ENCODE results near the gene SORL1.
"Not testable (repeated sequence)": the region's sequence is repeated elsewhere in the genome, so short reads cannot be mapped to it uniquely, and the experiment has no call there.

SORL1 gene

GRCh38 chr11:121563003-121563402 lies 110.9 kb downstream of the SORL1 start:
- no peak for TF ChIP-seq CTCF (IDR thresholded peaks at IDR 0.05; ENCODE audit: low read depth, low read length)
- no peak for TF ChIP-seq MYC (IDR thresholded peaks at IDR 0.05; ENCODE audit: low read depth, low read length)
- TF ChIP-seq MAX (IDR thresholded peaks at IDR 0.05; ENCODE audit: low read depth, low read length) = no peak
- TF ChIP-seq POLR2A (IDR thresholded peaks at IDR 0.05; ENCODE audit: extremely low read depth, insufficient read length) = no peak
- no peak for DNase-seq (ENCODE audit: low read depth)
- no peak overlapping the region for H3K4me3 ChIP-seq (ENCODE audit: low read depth, low read length)

- TF ChIP-seq MAX (IDR thresholded peaks at IDR 0.05; ENCODE audit: low read depth, low read length) (no peak), MYC (IDR thresholded peaks at IDR 0.05; ENCODE audit: low read depth, low read length) (no peak), POLR2A (IDR thresholded peaks at IDR 0.05; ENCODE audit: extremely low read depth, insufficient read length) (no peak), CTCF (IDR thresholded peaks at IDR 0.05; ENCODE audit: low read depth, low read length) (no peak)
- no peak for DNase-seq (ENCODE audit: low read depth)
- H3K4me3 ChIP-seq (ENCODE audit: low read depth, low read length) = no peak overlapping the region
Observed at GRCh38 chr11:121563900-121564822, 112.0 kb downstream of the SORL1 start.

GRCh38 chr11:121564948-121565684 lies 113.0 kb downstream of the SORL1 start:
- TF ChIP-seq MAX (IDR thresholded peaks at IDR 0.05; ENCODE audit: low read depth, low read length) = no peak
- TF ChIP-seq POLR2A (IDR thresholded peaks at IDR 0.05; ENCODE audit: extremely low read depth, insufficient read length) = no peak
- TF ChIP-seq MYC (IDR thresholded peaks at IDR 0.05; ENCODE audit: low read depth, low read length) = no peak
- no peak for TF ChIP-seq CTCF (IDR thresholded peaks at IDR 0.05; ENCODE audit: low read depth, low read length)

GRCh38 chr11:121566279-121567168 lies 114.4 kb downstream of the SORL1 start:
- H3K4me3 ChIP-seq (ENCODE audit: low read depth, low read length) = no peak overlapping the region
- TF ChIP-seq MYC (IDR thresholded peaks at IDR 0.05; ENCODE audit: low read depth, low read length) (no peak), MAX (IDR thresholded peaks at IDR 0.05; ENCODE audit: low read depth, low read length) (no peak), CTCF (IDR thresholded peaks at IDR 0.05; ENCODE audit: low read depth, low read length) (no peak), POLR2A (IDR thresholded peaks at IDR 0.05; ENCODE audit: extremely low read depth, insufficient read length) (no peak)
- no peak for DNase-seq (ENCODE audit: low read depth)

More at GRCh38 chr11:121564948-121565684, 113.0 kb downstream of the SORL1 start:
- H3K4me3 ChIP-seq (ENCODE audit: low read depth, low read length) = no peak overlapping the region
- no peak for DNase-seq (ENCODE audit: low read depth)

- H3K4me3 ChIP-seq (ENCODE audit: low read depth, low read length) = no peak overlapping the region
- no peak for TF ChIP-seq MYC (IDR thresholded peaks at IDR 0.05; ENCODE audit: low read depth, low read length)
- no peak for TF ChIP-seq CTCF (IDR thresholded peaks at IDR 0.05; ENCODE audit: low read depth, low read length)
- no peak for TF ChIP-seq POLR2A (IDR thresholded peaks at IDR 0.05; ENCODE audit: extremely low read depth, insufficient read length)
- no peak for TF ChIP-seq MAX (IDR thresholded peaks at IDR 0.05; ENCODE audit: low read depth, low read length)
- no peak for DNase-seq (ENCODE audit: low read depth)
Observed at GRCh38 chr11:121567995-121568394, 115.9 kb downstream of the SORL1 start.

- not testable (repeated sequence) for H3K4me3 ChIP-seq (ENCODE audit: low read depth, low read length)
Observed at GRCh38 chr11:121569332-121570299, 117.5 kb downstream of the SORL1 start.

More at GRCh38 chr11:121569332-121570299, 117.5 kb downstream of the SORL1 start:
- DNase-seq (ENCODE audit: low read depth) = not testable (repeated sequence)
